Body of pancreas (tissue), 4 donors: ENCODE results near the gene TIFAB.

Experiments used
- POLR2A ChIP-seq, 3 donors: fragments of 450-650 bp; IDR thresholded peaks; one replicate each; pipeline ENCODE4 v1.6.1; 2016; ENCODE audit warnings: antibody characterized with exemption in 3 of 3, mild to moderate bottlenecking in 2 of 3
- TF ChIP-seq, protein P1 (sequence below), 7 experiments: fragments of 450-650 bp in 4 of 7; fragments of 200-600 bp in 3 of 7; sonication (generic) in 3 of 7; IDR thresholded peaks; one replicate each; pipeline ENCODE4 v1.5.1; 2016 to 2019; ENCODE audit warnings: antibody characterized with exemption in 7 of 7

DNA sequence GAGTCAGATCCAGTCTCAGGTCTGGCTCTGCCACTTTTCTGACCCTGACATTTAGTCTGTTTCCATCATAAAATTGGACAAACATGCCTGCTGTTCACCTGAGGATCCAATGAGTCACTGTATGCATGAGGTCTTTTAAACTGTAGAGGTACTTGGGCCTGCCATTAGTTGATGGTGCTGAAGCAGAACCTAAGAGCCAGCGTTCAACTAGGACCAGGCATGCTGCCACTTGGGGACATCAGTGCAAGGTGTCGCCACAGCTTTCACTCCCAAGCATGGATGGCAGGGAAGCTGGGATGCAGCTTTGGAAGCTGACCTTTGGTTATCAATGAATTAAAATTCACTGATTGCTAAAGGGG lies 46.5 kb upstream of the TIFAB start:
- TF ChIP-seq, protein P1, sequence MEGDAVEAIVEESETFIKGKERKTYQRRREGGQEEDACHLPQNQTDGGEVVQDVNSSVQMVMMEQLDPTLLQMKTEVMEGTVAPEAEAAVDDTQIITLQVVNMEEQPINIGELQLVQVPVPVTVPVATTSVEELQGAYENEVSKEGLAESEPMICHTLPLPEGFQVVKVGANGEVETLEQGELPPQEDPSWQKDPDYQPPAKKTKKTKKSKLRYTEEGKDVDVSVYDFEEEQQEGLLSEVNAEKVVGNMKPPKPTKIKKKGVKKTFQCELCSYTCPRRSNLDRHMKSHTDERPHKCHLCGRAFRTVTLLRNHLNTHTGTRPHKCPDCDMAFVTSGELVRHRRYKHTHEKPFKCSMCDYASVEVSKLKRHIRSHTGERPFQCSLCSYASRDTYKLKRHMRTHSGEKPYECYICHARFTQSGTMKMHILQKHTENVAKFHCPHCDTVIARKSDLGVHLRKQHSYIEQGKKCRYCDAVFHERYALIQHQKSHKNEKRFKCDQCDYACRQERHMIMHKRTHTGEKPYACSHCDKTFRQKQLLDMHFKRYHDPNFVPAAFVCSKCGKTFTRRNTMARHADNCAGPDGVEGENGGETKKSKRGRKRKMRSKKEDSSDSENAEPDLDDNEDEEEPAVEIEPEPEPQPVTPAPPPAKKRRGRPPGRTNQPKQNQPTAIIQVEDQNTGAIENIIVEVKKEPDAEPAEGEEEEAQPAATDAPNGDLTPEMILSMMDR (IDR thresholded peaks at IDR 0.05), result no peak
- no peak for TF ChIP-seq POLR2A (IDR thresholded peaks at IDR 0.05)
